ENCODE data around the gene SPOPL.
"Not testable (repeated sequence)": the region's sequence is repeated elsewhere in the genome, so short reads cannot be mapped to it uniquely, and the experiment has no call there.

The SPOPL gene

DNA sequence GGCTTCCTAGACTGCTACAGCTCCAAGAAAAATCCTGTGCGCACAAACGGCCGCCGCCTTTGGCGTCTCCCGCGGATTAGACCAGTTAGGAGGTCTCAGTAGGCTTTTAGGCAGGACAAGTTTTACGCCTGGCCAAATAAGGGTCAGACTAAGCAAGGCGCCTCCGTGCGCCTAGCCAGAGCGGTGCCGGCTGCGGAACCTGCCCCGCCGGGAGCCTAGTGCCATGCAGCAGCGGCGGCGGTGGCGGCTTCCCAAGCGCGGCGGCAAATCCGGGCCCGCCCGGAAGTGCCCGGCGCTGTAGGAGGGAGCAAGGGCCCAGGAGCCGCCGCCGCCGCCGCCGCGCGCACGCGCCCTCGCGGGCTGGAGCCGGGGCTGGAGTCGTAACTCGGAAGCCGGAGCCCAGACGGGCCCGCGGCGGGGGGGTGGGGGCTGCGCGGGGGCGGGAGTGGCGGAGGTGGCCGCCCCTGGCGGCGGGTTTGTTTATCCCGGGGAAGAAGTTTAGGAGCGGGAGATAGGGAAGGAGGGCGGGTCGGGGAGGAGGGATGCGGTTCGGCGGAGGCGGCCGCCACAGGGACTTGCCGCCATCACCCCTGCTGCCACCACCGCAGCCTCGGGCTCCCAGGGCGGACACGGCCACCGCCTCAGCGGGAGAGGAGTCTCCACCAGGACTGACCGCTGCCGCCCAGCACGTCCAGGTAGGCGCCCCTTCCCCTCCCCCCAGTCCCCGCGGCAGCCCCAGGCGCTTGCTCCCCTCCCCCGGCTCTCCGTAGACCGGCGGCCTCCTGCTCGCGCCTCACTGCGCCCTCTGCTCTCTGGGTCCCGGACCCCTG lies at the start of gene SPOPL:
SPOPL (plus strand) TSS at position 346 of the 830 bp plus-strand sequence. CDS start 48,447 bp downstream, outside the sequence.
- DNase-seq (ENCODE audit: low read depth), result peak; percentile 76

DNA sequence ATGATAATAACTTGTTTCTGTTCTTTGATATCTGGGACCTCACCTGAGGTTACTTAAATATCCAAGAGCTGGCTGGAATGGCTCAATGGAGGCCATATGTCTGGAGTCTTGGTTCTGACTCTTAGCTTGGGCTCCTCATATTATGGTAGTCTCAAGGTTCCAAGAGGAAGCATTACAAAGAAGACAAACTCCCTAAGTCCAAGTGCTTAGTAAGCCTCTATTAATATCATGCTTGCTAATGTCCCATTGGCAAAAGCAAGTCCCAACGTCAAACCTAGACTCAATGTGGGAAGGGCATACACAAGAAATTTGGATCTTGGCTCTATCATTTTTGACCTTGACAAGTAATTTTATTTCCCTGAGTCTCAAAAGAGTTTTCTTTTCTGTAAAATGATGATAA lies 49.2 kb upstream of the SPOPL start:
- no peak for DNase-seq (ENCODE audit: low read depth)

DNA sequence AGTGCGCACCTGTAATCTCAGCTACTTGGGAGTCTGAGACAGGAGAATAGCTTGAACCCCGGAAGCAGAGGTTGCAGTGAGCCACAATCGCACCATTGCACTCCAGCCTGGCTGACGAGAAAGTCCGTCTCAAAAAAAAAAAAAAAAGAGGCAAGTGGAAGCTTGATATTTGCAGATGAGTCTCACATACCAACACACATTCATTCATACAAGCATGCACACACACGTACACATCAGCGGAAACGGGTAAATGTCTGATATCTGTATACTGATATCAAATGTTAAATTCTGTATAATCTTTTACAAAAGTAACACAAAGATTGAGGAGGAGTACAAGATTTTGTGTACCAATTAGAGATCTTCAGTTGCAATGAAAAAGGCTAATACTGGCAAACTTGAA lies 47.8 kb upstream of the SPOPL start:
- DNase-seq (ENCODE audit: low read depth), result no peak

DNA sequence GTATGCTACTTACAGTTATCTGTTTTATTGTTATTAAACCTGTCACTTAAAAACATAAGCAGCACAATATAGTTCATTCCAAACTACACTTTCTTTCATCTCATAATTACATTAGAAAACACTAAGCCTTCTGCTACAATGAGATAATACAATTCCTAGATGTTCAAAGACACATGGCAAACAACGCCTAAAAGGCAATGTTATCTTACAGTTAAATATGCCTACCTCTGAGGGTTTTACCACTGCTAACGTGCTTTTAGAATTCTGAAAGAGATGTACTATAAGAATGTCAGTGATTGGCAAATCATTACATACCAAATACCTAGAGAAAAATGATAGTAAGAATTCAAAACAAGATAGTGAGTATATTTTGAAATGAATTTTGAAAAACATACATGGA lies 46.8 kb upstream of the SPOPL start:
- no peak for DNase-seq (ENCODE audit: low read depth)

DNA sequence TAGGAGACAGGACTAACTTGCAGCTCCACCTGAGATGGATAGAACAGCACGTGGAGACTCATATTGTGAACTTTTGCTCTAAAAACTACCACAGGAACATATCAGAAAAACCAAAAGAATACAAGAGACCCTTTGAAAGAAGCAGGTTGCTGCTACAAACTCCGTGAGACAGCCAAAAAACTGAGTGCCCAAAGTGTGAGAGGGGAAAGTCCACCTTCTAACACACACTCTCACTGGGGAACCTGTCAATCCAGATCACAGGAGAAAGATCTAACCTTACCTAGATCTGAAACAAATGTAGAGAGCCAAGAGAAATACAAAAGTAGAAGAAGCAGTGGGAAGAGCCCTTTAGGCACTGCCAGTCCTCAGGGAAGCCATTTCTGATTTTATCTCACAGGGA lies 46.3 kb upstream of the SPOPL start:
- DNase-seq (ENCODE audit: low read depth), result no peak

DNA sequence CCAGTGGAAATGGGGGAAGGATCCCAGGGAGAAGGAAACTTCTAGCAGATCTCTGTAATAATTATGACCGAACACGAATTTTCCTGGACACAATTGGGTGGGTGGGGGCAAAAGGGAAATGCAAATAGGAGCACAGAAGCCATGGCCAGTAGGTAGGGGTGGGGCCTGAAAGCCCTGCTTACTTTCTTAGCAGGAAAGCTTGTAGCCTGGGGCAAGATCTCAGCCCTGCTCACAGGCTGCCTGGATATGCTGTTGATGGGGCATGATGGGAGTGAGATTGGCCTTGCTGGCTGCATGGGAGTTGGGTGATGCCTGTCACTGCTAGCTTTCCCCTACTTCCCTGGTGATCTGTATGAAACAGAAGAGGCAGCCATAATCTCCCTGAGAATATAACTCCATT lies 45.9 kb upstream of the SPOPL start:
- no peak for DNase-seq (ENCODE audit: low read depth)

DNA sequence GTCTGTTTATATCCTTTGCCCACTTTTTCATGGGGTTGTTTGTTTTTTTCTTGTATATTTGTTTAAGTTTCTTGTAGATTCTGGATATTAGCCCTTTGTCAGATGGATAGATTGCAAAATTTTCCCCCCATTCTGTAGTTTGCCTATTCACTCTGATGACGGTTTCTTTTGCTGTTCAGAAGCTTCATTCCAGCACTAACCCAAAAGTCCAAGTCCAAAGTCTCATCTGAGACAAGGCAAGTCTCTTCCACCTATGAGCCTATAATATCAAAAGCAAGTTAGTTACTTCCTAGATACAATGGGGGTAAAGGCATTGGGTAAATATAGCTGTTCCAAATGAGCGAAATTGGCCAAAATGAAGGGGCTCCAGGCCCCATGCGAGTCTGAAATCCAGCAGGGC lies 38.9 kb upstream of the SPOPL start:
- DNase-seq (ENCODE audit: low read depth), result not testable (repeated sequence)

DNA sequence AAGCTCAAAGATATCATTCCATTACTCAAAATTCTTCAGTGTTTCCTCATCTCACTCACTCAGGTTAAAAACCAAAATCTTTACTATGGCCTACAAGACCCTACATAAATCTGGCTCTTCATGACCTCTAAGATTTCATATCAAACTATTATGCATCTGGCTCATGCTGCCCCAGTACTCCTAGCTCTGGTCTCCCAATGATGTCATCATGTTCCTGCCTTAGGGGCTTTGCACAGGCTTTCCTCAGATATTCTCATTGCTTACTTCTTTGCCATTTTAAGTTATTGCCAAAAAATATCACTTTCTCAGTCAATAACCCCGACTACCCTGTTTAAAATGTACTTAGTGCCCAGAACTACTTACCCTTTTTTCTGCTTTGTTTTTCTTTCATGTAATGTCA lies 33.0 kb upstream of the SPOPL start:
- no peak for DNase-seq (ENCODE audit: low read depth)

DNA sequence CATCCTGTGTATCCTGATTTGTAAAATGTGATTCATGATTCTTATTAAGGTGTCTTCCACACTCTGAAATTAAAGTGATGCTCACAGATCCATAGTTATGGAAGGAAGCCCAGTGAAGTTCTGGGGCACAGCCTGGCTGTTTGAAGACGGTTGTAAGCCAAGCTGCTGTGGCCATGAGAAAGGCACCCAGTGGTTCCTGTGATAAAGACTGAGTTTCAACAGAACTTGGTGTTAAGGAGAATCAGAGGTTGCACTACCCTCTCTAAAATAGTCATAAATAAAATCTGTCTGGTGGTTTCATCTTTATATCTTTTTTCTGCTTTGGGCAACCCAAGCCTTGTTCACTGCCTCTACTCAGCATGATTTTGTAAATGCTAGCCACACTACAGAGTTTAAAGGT lies 32.2 kb upstream of the SPOPL start:
- DNase-seq (ENCODE audit: low read depth), result no peak

DNA sequence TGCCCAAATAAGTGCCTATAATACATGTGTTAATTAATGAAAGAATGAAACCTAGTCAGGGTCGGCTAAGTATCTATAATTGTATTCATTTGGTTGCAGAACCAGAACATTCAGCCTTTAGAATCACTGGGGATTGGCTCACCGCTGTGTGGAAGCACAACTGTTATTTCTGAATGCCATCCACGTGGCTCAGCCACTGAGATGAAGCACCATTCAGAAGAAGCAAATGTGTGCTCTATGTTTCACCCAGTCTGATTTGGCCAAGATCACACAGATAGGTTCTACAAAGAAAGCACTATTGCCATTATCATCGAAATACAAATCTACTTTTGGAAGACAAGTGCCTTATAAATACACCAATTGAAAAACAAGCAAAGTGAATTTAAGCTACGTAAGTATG lies 30.6 kb upstream of the SPOPL start:
- DNase-seq (ENCODE audit: low read depth), result no peak

DNA sequence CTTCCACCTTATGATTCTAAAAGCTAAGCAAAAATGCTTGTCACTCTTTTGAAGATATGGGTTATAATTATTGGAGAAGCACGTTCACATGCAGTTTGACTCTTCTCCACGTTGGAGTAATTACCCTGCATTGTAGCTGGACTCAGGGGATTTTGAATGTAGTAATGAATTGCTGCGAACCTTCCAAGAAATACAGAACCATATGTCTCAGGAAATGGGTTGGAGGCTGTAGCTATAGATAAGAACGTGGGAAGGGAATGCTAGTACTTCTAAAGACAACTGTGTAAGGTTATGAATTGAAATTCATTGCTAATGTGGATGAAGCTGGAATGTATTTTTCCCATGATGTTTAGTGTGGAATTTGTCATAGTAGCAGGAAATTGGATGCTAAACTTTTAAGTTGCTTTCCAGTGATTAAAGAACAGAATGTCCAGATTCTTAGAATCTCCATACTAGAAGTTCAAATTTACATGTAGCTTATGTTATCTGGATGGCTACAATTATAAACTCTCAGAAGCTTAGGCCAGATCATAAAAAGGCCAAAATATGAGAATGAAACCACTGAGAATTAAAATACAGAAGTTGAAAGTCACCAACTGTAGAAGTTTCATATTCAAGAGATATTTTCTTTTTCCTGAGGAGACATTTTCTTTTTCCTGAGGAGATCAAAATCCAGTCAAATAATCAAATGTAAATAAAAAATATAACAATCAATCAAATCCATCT lies 27.3 kb upstream of the SPOPL start:
- DNase-seq (ENCODE audit: low read depth), result no peak

DNA sequence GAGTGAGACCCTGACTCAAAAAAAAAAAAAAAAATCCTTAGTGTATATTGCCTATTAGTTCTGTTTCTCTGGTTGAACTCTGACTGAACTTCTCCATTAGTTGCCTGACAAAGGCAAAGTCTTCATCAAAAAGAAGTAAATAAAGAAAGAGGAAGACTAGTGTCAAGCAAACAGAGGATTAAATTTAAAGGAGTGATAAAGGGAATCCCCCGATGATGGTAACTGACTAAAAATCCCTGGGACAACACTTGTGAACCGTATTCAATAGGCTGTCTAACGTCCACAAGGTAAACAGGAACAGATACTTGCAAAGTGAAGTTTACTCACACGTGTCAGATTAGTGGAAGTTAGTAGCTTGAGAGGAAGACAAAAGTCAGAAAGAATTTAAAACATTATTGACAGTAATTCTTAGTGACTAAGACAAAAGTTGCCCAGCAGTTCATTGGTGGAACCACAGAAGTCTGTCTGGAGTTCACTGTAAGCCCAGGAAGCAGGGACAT lies 26.2 kb upstream of the SPOPL start:
- DNase-seq (ENCODE audit: low read depth), result no peak

DNA sequence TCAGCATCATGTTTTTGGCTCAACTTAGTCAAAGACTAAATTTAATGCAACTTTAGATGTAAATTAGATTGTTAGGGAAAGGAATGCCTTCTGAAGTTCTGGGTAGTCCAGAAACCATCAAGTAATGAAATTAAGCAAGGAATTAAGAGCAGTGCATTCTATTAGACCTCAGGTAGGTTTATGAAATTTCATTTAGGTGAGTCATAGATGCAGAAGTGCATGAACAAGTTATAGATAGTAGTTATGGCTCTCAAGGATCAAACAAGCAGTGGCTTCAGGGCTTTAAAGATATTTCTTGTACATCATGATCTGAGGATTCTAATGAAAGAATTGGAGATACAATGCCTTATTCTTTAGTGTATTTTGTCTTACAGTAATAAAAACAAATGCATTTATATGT lies 25.4 kb upstream of the SPOPL start:
- DNase-seq (ENCODE audit: low read depth), result no peak

DNA sequence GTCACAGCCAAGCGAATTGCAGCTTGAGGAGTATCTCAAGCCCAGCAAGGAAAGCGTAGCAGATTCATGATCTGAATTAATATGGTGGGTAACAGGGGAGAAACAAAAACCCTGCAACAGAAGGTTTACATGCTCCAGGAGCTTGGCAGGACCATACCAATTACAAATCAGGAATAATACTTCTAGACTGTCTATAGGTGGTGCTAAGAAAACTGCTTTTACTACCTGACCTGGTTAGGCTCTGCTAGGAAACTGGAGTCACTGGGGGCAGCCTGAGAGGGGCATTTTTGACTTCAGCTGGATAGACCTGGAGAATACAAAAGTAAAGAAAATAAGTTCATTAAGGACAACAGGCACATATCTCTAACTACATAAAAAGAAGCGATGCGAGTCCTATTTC lies 24.6 kb upstream of the SPOPL start:
- no peak for DNase-seq (ENCODE audit: low read depth)

DNA sequence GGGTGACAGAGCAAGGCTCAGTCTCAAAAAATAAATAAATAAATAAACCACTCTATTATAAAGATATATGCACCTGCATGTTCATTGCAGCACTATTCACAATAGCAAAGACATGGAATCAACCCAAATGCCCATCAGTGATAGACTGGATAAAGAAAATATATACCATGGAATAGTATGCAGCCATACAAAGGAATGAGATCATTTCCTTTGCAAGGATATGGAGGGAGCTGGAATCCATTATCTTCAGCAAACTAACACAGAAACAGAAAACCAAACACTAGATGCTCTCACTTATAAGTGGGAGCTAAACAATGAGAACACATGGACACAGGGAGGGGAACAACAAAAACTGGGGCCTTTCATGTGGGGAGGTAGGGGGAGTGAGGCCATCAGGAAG lies 18.8 kb upstream of the SPOPL start:
- not testable (repeated sequence) for DNase-seq (ENCODE audit: low read depth)

DNA sequence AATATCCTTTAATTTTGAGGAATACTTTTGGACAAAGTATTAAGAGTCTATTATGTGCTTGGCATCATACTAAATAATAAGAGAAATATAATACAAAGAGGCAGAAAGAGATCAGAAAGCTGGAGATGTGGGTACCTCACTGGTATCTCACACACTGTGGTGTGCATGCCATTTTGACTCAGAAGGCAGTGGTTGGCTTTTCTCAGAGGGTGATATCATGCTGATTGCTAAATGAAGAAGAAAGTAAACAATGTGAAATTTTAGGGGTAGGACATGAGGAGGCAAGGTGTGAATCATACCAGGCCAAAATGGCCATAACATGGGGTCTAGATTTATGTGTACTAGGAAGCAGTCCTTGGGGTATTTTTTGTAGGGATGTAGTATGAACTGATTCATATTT lies 16.6 kb upstream of the SPOPL start:
- DNase-seq (ENCODE audit: low read depth), result no peak

DNA sequence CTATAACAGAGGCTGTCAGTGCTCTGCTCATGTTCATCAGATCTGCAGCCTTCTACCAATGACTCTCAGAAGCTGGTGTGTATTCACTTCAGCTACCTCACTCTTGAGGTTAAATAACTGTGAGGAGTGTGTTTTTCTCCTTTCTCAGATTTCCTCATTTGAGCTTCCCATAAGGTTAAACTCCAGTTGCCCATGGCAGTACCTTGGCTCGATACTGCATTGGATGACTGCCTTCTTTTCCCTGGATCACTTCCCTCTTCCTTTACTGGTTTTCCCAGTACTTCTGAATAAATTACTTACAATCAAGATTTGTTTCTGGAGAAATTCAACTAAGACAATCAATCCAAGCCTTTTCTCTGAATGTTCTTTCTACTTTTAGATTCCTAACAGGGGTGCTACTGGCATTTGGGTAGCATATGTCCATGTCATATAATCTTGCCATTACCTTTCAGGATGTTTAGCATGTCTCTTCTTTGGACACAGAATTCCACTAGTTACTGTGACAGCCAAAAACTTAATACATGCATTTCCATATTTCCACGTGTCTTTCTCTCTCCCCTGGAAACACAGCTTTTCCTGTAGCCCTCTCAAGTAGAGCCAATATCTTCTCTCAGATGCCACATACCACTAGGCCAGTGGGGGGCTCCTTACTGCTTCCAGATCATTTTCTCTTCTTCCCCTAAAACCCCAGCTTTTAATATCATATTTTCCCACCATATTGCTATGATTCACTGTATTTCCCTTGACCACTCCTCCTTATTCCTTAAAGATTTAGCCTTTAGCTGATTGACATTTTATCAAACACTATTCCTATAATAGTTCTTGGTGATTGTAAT lies 15.0 kb upstream of the SPOPL start:
- no peak for DNase-seq (ENCODE audit: low read depth)

DNA sequence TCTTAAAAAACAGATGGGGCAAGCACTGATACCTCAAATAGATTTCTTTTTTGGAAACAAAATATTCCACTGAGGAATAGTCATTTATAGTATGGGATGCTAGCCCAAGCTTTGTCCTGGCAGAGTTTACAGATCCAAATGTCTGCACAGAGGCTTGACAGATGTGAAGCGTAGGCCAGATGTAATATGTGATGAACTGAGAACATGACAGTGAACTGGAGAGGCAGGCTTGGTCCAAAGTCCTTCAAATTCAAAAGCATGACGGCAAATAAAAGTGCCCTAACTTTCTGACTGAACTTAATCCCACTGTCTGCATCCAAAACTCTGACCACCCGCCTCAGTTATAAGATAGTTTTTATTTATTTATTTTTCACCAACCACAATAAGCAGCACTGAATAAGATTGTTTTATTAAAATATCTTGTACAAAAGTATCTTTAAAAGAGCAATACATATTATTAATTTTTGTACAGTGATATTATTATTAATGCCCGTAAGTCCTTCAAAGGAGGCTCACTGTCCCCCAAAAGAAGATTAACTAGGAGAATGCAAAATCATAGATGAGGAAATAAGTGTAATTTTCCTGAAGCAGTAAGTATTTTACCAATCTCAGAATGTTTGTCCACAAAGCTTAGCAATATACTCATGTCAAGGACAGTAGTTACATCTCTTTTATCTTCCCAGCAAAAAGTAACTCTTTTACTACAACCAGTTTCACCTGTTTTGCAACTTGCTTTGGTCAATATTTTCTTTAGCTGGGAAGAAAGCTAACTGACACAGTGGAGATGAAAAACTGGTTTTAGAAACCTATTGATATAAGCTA lies 10.7 kb upstream of the SPOPL start:
- DNase-seq (ENCODE audit: low read depth), result no peak

DNA sequence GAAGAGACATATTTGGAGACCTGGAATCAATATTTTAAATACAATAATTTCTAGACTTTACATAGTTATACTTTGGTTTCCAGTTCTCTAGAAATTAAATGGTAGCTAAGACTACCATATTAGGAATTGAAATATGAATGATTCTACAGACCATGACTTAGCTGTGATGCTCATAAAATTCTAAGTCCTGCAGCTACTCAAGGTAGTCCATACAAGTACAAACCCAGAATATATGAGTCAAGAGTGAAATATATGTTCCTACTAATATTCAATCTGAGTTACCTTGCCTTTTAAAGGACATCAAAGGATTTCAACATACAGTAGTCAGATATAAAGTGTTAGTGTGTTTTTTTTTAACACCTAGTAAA lies 10.1 kb upstream of the SPOPL start:
- DNase-seq (ENCODE audit: low read depth), result no peak

DNA sequence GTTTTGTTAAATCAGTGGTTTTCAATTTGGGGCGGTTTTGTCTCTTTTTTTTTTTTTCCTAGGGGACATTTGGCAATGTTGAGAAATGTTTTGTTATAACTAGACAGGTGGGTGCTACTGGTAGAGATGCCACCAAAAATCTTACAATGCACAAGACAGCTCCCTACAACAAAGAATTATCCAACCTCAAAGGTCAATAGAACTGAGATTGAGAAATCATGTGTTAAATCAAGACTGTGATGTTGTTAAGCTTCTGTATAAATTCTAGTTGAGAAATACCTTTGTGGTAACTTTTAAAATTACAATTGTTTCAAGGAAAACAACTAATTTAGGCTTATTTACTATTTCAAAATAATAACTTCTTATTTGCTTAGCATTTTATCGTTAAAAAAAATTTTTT lies 9.4 kb upstream of the SPOPL start:
- no peak for DNase-seq (ENCODE audit: low read depth)

DNA sequence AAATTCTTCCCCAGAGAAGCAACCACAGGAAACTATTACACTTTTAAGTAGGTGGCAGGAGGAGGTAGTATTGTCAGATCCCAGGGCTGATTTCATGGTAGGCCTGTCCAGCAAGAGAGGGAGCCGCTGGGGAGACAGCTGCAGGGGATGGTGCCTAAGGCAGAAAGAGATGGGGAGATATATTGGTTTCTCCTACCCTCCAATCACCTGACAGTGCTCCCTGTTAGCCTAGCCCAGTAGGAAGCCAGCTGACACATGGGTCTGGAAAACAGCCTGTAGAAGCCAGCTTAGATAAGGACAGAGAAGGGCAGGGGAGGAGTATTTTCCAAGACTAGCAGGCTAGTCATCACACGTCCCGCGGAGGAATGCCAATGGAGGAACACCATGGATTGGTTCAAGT lies 8.2 kb upstream of the SPOPL start:
- DNase-seq (ENCODE audit: low read depth), result no peak
